Activated CD4-positive, alpha-beta T cell treated with anti-CD3 and anti-CD28 coated beads, Interleukin-2, amount 50 U/mL, for 48 hours (primary cell): ENCODE data around the gene KRTAP4-16.
"Not testable (repeated sequence)": the region's sequence is repeated elsewhere in the genome, so short reads cannot be mapped to it uniquely, and the experiment has no call there.

Experiments used
- DNase-seq, 2 experiments: peaks; one replicate each; pipeline ENCODE4 v3.0.0-alpha.2; 2020

Gene KRTAP4-16

DNA sequence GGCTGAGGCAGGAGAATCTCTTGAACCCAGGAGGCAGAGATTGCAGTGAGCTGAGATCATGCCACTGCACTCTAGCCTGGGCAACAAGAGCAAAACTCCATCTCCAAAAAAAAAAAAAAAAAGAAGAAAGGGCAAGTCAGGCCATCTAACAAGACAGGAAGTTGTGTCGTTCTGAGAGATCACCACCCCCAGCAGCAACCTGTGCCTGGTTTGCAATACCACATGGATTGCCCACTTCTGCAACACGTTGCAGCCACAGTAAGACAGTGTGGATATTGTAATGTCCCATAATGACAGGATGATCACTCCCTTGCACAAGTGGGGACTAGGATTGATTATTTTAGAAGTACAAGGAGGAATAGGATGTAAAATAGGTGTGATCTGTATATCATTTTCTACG lies 33.0 kb downstream of the KRTAP4-16 start:
- no peak for DNase-seq

GRCh38 chr17:41067281-41067680 lies 34.7 kb downstream of the KRTAP4-16 start:
- no peak for DNase-seq

DNA sequence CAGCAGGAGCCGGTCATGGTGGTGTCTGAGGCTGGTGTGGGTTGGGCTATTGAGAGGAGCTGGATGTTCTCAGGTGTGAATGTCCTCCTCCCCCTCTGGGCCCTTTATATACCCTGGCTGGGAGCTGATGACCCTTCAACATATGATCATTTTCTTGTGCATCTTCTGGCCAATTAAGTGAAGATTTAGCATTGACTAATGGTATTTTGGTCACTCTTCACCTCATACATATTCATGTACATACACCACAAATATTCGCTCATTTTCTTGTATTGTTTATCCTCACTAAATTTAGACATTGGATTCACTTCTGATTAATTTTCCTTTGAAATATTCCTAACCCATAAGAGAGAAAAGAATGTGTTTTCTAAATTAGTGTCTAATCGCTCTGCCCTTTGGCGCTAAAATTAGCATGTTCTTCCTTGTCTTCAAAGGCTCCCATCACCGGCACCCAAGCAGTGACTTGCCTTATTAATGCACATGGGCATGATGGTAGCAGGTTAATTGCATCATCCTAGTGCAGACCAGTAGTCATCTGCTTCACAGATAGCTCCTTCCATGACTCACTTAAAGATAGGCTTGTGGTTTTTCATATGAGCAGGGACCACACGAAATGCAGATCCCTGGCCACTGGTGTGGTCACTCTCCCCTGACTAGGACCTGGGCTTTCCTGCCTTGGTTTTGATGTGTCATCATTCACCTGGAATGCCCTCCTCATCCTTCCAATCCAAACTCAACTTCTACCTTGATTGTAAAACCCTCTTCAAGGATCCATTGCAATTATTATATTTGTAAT lies 36.0 kb downstream of the KRTAP4-16 start, which contains the start of gene KRTAP2-4:
Gene KRTAP2-4, minus strand, starts transcription at position 51 of the 796 bp plus-strand sequence. Its CDS starts 34 bp downstream, at position 17.
- DNase-seq = no peak

- not testable (repeated sequence) for DNase-seq
These were observed 36.9 kb downstream of the KRTAP4-16 start for GRCh38 chr17:41065016-41065689.

GRCh38 chr17:41064301-41064700 lies 37.7 kb downstream of the KRTAP4-16 start:
- DNase-seq = no peak

- no peak for DNase-seq
These were observed 38.6 kb downstream of the KRTAP4-16 start for GRCh38 chr17:41063449-41063848.

GRCh38 chr17:41061964-41062363 lies 40.0 kb downstream of the KRTAP4-16 start:
- DNase-seq = no peak

- DNase-seq = no peak
These were observed 41.9 kb downstream of the KRTAP4-16 start, which contains the start of gene KRTAP2-3 for GRCh38 chr17:41060052-41060604. TSS of gene KRTAP2-3 (minus strand) at chr17:41060114. CDS start at chr17:41060050, 64 bp downstream.

GRCh38 chr17:41059276-41060051 lies 42.5 kb downstream of the KRTAP4-16 start:
- DNase-seq = not testable (repeated sequence)

DNA sequence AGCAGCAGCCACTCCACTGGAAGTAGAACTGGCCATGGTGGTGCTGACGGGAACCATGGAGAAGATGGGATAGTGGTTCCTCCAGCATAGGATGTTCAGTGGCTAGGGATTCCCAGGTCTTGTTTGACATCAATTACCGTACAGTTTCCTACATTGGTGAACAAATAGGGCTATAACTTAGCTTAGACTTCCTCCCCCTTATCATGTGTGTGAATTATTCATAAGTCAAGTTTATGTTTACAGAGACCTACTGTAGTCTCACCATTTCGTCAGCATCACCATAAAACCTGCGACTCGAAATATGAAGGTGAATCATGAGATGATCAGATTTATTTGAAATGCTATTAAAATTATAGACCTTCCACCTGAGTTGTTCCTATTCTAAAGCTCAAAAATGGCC lies 43.3 kb downstream of the KRTAP4-16 start:
- DNase-seq = no peak

DNA sequence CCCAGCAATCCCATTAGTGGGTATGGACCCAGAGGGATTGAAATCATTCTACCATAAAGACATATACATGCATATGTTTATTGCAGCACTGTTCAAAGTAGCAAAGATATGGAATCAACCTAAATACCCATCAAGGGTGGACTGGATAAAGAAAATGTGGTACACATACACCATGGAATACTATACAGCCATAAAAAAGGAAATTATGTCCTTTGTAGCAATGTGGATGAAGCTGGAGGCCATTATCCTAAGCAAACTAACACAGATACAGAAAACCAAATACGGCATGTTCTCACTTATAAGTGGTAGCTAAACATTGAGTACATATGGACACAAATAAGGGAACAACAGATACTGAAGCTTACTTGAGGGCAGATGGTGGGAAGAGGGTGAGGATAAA lies 44.5 kb downstream of the KRTAP4-16 start:
- DNase-seq = no peak

DNA sequence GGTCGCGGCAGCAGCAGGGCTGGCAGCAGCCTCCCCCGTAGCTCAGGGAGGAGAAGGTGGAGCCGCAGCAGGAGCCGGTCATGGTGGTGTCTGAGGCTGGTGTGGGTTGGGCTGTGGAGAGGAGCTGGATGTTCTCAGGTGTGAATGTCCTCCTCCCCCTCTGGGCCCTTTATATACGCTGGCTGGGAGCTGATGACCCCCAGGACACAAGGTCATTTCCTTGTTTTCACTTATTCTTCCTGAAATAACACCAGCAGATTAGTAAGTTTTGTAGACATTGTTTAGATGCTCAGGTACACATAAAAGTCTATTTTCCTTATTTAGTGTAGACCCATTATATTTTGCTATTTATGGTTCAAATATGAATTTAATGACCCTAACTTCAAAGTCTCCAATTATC lies 46.9 kb downstream of the KRTAP4-16 start, which contains the start of gene KRTAP2-2:
Gene KRTAP2-2, minus strand, starts transcription at position 101 of the 400 bp plus-strand sequence. Its CDS starts 19 bp downstream, at position 82.
- not testable (repeated sequence) for DNase-seq

- not testable (repeated sequence) for DNase-seq
These were observed 47.5 kb downstream of the KRTAP4-16 start for GRCh38 chr17:41054556-41054955.

- DNase-seq = no peak
These were observed 48.0 kb downstream of the KRTAP4-16 start for GRCh38 chr17:41054025-41054424.

DNA sequence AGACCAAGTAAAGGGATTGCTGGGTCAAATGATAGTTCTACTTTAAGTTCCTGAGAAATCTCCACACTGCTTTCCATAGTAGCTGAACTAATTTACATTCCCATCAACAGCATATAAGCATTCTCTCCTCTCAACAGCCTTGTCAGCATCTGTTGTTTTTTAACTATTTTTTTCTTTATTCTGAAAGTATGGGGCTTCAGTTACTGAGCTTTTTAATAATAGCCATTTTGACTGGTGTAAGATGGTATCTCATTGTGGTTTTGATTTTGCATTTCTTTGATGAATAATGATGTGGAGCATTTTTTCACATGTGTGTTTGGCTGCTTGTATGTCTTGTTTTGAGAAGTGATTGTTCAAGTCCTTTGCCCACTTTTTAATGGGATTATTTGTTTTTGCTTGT lies 49.4 kb downstream of the KRTAP4-16 start:
- no peak for DNase-seq
